Kidney (tissue), 14 donors: ENCODE results near the gene ARID5B. TPM values are rescaled to one million over a fixed set of nuclear protein-coding genes. Genes with fewer than 3 reads are reported as not detected.

ENCODE experiments used
- DNase-seq, 5 donors: peaks; one replicate each; pipeline ENCODE4 v3.0.0-alpha.2; 2013 to 2020
- FAIRE-seq: peaks from 2 replicates; lab custom pipeline; 2012; peaks lifted over from hg19 to GRCh38; lab: Jason Lieb, UNC
- H3K27ac ChIP-seq, 2 donors: one replicate each; pipeline ENCODE4 v1.7.0; 2013; ENCODE audit warnings: low read depth in 2 of 2, low read length in 2 of 2, inconsistent platforms in 1 of 2
- H3K27me3 ChIP-seq: one replicate; pipeline ENCODE4 v1.7.1; 2013; ENCODE audit warnings: low read length, inconsistent platforms; ENCODE audit not compliant: control insufficient read depth, insufficient read depth
- H3K36me3 ChIP-seq, 3 donors: one replicate each; pipeline versions ENCODE4 v1.7.0 to v1.7.1; 2013; ENCODE audit warnings: low read length in 3 of 3, control low read depth in 1 of 3, inconsistent platforms in 1 of 3; ENCODE audit not compliant: insufficient read depth in 3 of 3, control insufficient read depth in 2 of 3
- H3K4me1 ChIP-seq, 3 donors: one replicate each; pipeline versions ENCODE4 v1.7.0 to v1.7.1; 2013; ENCODE audit warnings: low read length in 3 of 3, inconsistent platforms in 1 of 3, low read depth in 1 of 3; ENCODE audit not compliant: control insufficient read depth in 2 of 3, insufficient read depth in 2 of 3
- H3K4me3 ChIP-seq, 3 donors: one replicate each; pipeline versions ENCODE4 v1.7.0 to v1.8.1; 2013; ENCODE audit warnings: low read length in 3 of 3, control low read depth in 1 of 3, inconsistent platforms in 1 of 3
- H3K9ac ChIP-seq, 3 donors: one replicate each; pipeline versions ENCODE4 v1.7.0 to v1.7.1; 2013; ENCODE audit warnings: low read length in 3 of 3, control low read depth in 1 of 3, inconsistent platforms in 1 of 3
- H3K9me3 ChIP-seq, 3 donors: one replicate each; pipeline versions ENCODE4 v1.7.0 to v1.7.1; 2013; ENCODE audit warnings: low read length in 3 of 3, control low read depth in 1 of 3, inconsistent platforms in 1 of 3; ENCODE audit not compliant: control insufficient read depth in 2 of 3, insufficient read depth in 1 of 3
- CTCF ChIP-seq: IDR thresholded peaks from 3 replicates; pipeline ENCODE4 v1.5.1; 2012; ENCODE audit warnings: mild to moderate bottlenecking, moderate library complexity, borderline replicate concordance; ENCODE audit not compliant: insufficient read depth; ENCODE audit errors: extremely low read depth
- intact Hi-C: fragments of 100-400 bp; cut with DNase I; formaldehyde crosslinking; loops from one replicate; pipeline ENCODE4 v1.11.1; 2022
- polyA plus RNA-seq: library from polyadenylated mRNA; stranded (reverse); fragments of 350-450 nt; fragmentation: Illumina TruSeq; extraction: RNeasy Lipid Tissue Mini Kit (QIAGEN cat#74804); gene quantifications from one replicate; pipeline ENCODE4 v1.2.3, GENCODE V29; 2014; ENCODE audit warnings: low read depth, low replicate concordance; ENCODE audit not compliant: insufficient read depth
- total RNA-seq: library from RNA; stranded (reverse); fragmentation: NEBNext Ultra II Directional; extraction: Animal tissue kit (Norgen Biotek cat#: 25700); gene quantifications from one replicate; pipeline ENCODE4 v1.2.1, GENCODE V29; 2021
- donor health status: control.
- donor health status: control.
- donor health status: control.
- donor health status: control.
- donor health status: control.
- donor health status: DM: yes; HTN: yes; CAD: no.
- donor health status: Normal renal cell carcinoma (clear cell type).

Gene ARID5B
- total and polyA plus RNA-seq, 2 donors from 2014 or later = 8.6 to 77.9 TPM

- FAIRE-seq (no peak), DNase-seq (no peak)
- Histone ChIP-seq H3K27ac (peak overlapping the region in 1 of 2 donors; percentile 70), H3K4me1 (peaks cover 0 to 13% (median 3%) of the 10 kb centered on the region in 3 donors), H3K27me3 (no peaks in the 10 kb centered on the region), H3K9me3 (no peaks in the 10 kb centered on the region), H3K36me3 (peaks cover 7 to 19% (median 13%) of the 10 kb centered on the region in 3 donors), H3K4me3 (no peak overlapping the region), H3K9ac (no peak overlapping the region)
- no peak for TF ChIP-seq CTCF
- intact Hi-C loops = no loop called here
Measured at GRCh38 chr10:62096256-62096933, 194.9 kb downstream of the ARID5B start.

GRCh38 chr10:62098278-62099121 lies 197.0 kb downstream of the ARID5B start:
- peaks cover 0 to 13% (median 0%) of the 10 kb centered on the region in 3 donors for H3K4me1 ChIP-seq
- H3K4me3 ChIP-seq = no peak overlapping the region
- H3K27me3 ChIP-seq = no peaks in the 10 kb centered on the region
- H3K27ac ChIP-seq = no peak overlapping the region
- no peak overlapping the region for H3K9ac ChIP-seq
- DNase-seq (no peak), FAIRE-seq (no peak)
- intact Hi-C loops = no loop called here
- no peaks in the 10 kb centered on the region for H3K36me3 ChIP-seq
- no peak for TF ChIP-seq CTCF
- H3K9me3 ChIP-seq = no peaks in the 10 kb centered on the region

GRCh38 chr10:62099299-62099698 lies 197.8 kb downstream of the ARID5B start:
- H3K4me3 ChIP-seq = no peak overlapping the region
- intact Hi-C loops = no loop called here
- no peaks in the 10 kb centered on the region for H3K27me3 ChIP-seq
- FAIRE-seq (no peak), DNase-seq (no peak)
- peaks cover 0 to 5% (median 0%) of the 10 kb centered on the region in 3 donors for H3K4me1 ChIP-seq
- H3K36me3 ChIP-seq = no peaks in the 10 kb centered on the region
- no peaks in the 10 kb centered on the region for H3K9me3 ChIP-seq
- H3K9ac ChIP-seq = no peak overlapping the region
- no peak overlapping the region for H3K27ac ChIP-seq
- TF ChIP-seq CTCF = no peak
